Fibroblast of lung (primary cell): ENCODE data around the gene TFAM. TPM values are rescaled to one million over a fixed set of nuclear protein-coding genes. Genes with fewer than 3 reads are reported as not detected.
A peak's percentile ranks its signal among the peaks of the same experiment; 100 is the strongest.

Source experiments
- DNase-seq, 2 donors: peaks; one replicate each; pipeline versions ENCODE4 v3.0.0 to v3.0.0-alpha.2; 2010; ENCODE audit warnings: low read depth in 2 of 2
- H2AFZ ChIP-seq: 2 replicates; pipeline ENCODE4 v1.5.1; 2012; ENCODE audit warnings: low read length, control low read depth, inconsistent platforms
- H3K27ac ChIP-seq: 2 replicates; pipeline ENCODE4 v1.5.1; 2011; ENCODE audit warnings: low read length, control low read depth; ENCODE audit not compliant: insufficient read depth
- H3K27me3 ChIP-seq: 2 replicates; pipeline ENCODE4 v1.5.1; 2011; ENCODE audit warnings: mild to moderate bottlenecking, low read length; ENCODE audit not compliant: control insufficient read depth, insufficient read depth
- H3K36me3 ChIP-seq: 2 replicates; pipeline ENCODE4 v1.5.1; 2011; ENCODE audit warnings: low read length; ENCODE audit not compliant: control insufficient read depth, insufficient read depth
- H3K4me1 ChIP-seq: 2 replicates; pipeline ENCODE4 v1.5.1; 2011; ENCODE audit warnings: low read length; ENCODE audit not compliant: control insufficient read depth, insufficient read depth; ENCODE audit errors: extremely low read depth
- H3K4me2 ChIP-seq: 2 replicates; pipeline ENCODE4 v1.5.1; 2011; ENCODE audit warnings: low read length, control low read depth; ENCODE audit not compliant: insufficient read depth; ENCODE audit errors: extremely low read depth
- H3K4me3 ChIP-seq, 4 experiments: fragments of 200-600 bp in 1 of 4; sonication (generic) in 1 of 4; replicated peaks in 1 of 4; 2 replicates each; pipeline ENCODE4 v1.5.1; 2011 to 2016; ENCODE audit warnings: low read length in 4 of 4, low read depth in 3 of 4, mild to moderate bottlenecking in 3 of 4, control low read depth in 2 of 4, inconsistent platforms in 1 of 4, mixed read lengths in 1 of 4; ENCODE audit not compliant: insufficient read depth in 1 of 4; ENCODE audit errors: control extremely low read depth in 1 of 4
- H3K79me2 ChIP-seq: 2 replicates; pipeline ENCODE4 v1.5.1; 2012; ENCODE audit warnings: mild to moderate bottlenecking, low read length, inconsistent platforms; ENCODE audit not compliant: control insufficient read depth, insufficient read depth
- H3K9ac ChIP-seq: 2 replicates; pipeline ENCODE4 v1.5.1; 2011; ENCODE audit warnings: mild to moderate bottlenecking, low read length, control low read depth; ENCODE audit not compliant: insufficient read depth
- H3K9me3 ChIP-seq: 2 replicates; pipeline ENCODE4 v1.5.1; 2012; ENCODE audit warnings: low read depth, low read length; ENCODE audit not compliant: control insufficient read depth, insufficient read depth
- H4K20me1 ChIP-seq: 2 replicates; pipeline ENCODE4 v1.5.1; 2011; ENCODE audit warnings: low read length; ENCODE audit not compliant: control insufficient read depth, insufficient read depth; ENCODE audit errors: extremely low read depth
- EZH2 ChIP-seq: IDR thresholded peaks from 2 replicates; pipeline ENCODE4 v1.5.1; 2012; ENCODE audit warnings: low read length, control low read depth, mild to moderate bottlenecking; ENCODE audit errors: missing control alignments
- polyA plus RNA-seq, 2 donors: library from polyadenylated mRNA; depleted of rRNA in 1 of 2; stranded (reverse) in 1 of 2; unstranded in 1 of 2; fragments of >200 nt; gene quantifications; 2 replicates each; pipeline ENCODE4 v1.2.1, GENCODE V29; 2011 to 2012; ENCODE audit warnings: missing spikeins in 1 of 2
- total RNA-seq: library from RNA; depleted of rRNA; stranded (reverse); fragments of >200 nt; gene quantifications from 2 replicates; pipeline ENCODE4 v1.2.1, GENCODE V29; 2014
- TF ChIP-seq, protein P1 (sequence below), 2 donors: IDR thresholded peaks in 1 of 2; conservative IDR thresholded peaks in 1 of 2; 1 replicate in 1 of 2; 2 replicates in 1 of 2; pipeline ENCODE4 v1.5.1; 2011 to 2012; ENCODE audit warnings: low read length in 2 of 2, control low read depth in 1 of 2, inconsistent platforms in 1 of 2, low read depth in 1 of 2, mild to moderate bottlenecking in 1 of 2

TFAM gene
- total and polyA plus RNA-seq, 2 donors (not counting 1 experiment from before 2014, with no cell fraction given): 14.9 to 21.1 TPM

DNA sequence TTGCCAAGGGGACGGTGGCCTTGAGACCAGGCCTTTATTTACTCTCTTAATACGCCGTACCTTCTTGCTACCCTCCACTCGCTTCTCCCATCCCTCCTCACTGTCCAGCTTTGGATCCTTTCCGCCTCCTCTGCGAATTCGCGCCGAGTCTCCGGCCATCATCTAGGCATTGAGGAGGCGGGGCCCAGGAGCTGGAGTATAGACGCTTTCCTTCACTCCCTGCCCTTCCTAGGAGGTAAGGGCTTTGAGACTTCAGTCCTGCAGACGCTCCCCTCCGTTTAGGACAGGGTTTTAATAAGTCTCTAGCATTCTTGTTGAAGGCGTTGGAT is 538 bp downstream of the TFAM start:
- Histone ChIP-seq H3K27ac (peak overlapping the region; percentile 92), H3K36me3 (peaks cover 3% of the 10 kb centered on the region), H3K79me2 (peaks cover 26% of the 10 kb centered on the region), H3K9ac (peak overlapping the region; percentile 92), H4K20me1 (no peaks in the 10 kb centered on the region), H3K4me3 (peak overlapping the region; percentile 86 to 100 (median 95)), H3K27me3 (no peaks in the 10 kb centered on the region), H3K4me1 (peaks cover 3% of the 10 kb centered on the region), H3K4me2 (peak overlapping the region; percentile 74), H2AFZ (peak overlapping the region; percentile 99), H3K9me3 (no peaks in the 10 kb centered on the region)
- peak; percentile 9 to 29 for DNase-seq
- TF ChIP-seq, protein P1, sequence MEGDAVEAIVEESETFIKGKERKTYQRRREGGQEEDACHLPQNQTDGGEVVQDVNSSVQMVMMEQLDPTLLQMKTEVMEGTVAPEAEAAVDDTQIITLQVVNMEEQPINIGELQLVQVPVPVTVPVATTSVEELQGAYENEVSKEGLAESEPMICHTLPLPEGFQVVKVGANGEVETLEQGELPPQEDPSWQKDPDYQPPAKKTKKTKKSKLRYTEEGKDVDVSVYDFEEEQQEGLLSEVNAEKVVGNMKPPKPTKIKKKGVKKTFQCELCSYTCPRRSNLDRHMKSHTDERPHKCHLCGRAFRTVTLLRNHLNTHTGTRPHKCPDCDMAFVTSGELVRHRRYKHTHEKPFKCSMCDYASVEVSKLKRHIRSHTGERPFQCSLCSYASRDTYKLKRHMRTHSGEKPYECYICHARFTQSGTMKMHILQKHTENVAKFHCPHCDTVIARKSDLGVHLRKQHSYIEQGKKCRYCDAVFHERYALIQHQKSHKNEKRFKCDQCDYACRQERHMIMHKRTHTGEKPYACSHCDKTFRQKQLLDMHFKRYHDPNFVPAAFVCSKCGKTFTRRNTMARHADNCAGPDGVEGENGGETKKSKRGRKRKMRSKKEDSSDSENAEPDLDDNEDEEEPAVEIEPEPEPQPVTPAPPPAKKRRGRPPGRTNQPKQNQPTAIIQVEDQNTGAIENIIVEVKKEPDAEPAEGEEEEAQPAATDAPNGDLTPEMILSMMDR (conservative IDR thresholded peaks at IDR 0.05 in 1 of 2, IDR thresholded peaks at IDR 0.05 in 1 of 2; ENCODE audit: low read depth in 1 of 2, low read length in 2 of 2): no peak
- TF ChIP-seq EZH2: no peak

- Histone ChIP-seq H3K4me3 (no peak overlapping the region), H4K20me1 (no peaks in the 10 kb centered on the region), H3K9ac (no peak overlapping the region), H3K4me1 (peaks cover 3% of the 10 kb centered on the region), H3K4me2 (no peak overlapping the region), H3K9me3 (no peaks in the 10 kb centered on the region), H3K79me2 (peaks cover 26% of the 10 kb centered on the region), H3K27me3 (no peaks in the 10 kb centered on the region), H3K27ac (no peak overlapping the region), H2AFZ (no peak overlapping the region), H3K36me3 (peaks cover 3% of the 10 kb centered on the region)
- no peak for DNase-seq
- TF ChIP-seq, protein P1 (conservative IDR thresholded peaks at IDR 0.05 in 1 of 2, IDR thresholded peaks at IDR 0.05 in 1 of 2; ENCODE audit: low read depth in 1 of 2, low read length in 2 of 2): no peak
- TF ChIP-seq EZH2: no peak
Observed at GRCh38 chr10:58389024-58389423, 3.8 kb downstream of the TFAM start.

DNA sequence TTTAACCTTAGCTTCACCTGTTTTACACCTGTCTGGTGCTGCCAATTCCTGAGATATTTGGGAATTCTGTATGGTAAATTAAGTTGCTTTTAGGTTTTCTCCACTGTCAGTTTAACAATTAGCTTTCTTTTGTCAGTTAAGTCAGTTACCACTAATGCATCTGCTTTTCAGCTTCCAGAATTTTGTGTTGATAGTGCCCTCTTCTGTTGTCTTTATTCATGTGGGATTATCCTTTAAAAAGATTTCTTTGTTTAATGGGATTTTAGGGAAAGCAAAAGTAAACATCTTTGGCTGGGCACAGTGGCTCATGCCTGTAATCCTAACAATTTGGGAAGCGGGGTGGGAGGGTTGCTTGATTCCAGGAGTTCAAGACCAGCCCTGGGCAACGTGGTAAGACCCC is 8.1 kb downstream of the TFAM start:
- peak in 1 of 2 donors; percentile 47 for DNase-seq
- H3K27me3 ChIP-seq: no peaks in the 10 kb centered on the region
- no peak overlapping the region for H3K4me3 ChIP-seq
- no peak overlapping the region for H3K27ac ChIP-seq
- no peak overlapping the region for H3K4me2 ChIP-seq
- no peak for TF ChIP-seq EZH2
- TF ChIP-seq, protein P1 (conservative IDR thresholded peaks at IDR 0.05 in 1 of 2, IDR thresholded peaks at IDR 0.05 in 1 of 2; ENCODE audit: low read depth in 1 of 2, low read length in 2 of 2): peak in 1 of 2 donors; percentile 24
- peaks cover 2% of the 10 kb centered on the region for H3K79me2 ChIP-seq
- peaks cover 3% of the 10 kb centered on the region for H3K36me3 ChIP-seq
- no peak overlapping the region for H3K9ac ChIP-seq
- no peaks in the 10 kb centered on the region for H3K9me3 ChIP-seq
- H2AFZ ChIP-seq: no peak overlapping the region
- H3K4me1 ChIP-seq: no peaks in the 10 kb centered on the region
- no peaks in the 10 kb centered on the region for H4K20me1 ChIP-seq
